ENCODE data around the gene PGBD5.

The PGBD5 gene

DNA sequence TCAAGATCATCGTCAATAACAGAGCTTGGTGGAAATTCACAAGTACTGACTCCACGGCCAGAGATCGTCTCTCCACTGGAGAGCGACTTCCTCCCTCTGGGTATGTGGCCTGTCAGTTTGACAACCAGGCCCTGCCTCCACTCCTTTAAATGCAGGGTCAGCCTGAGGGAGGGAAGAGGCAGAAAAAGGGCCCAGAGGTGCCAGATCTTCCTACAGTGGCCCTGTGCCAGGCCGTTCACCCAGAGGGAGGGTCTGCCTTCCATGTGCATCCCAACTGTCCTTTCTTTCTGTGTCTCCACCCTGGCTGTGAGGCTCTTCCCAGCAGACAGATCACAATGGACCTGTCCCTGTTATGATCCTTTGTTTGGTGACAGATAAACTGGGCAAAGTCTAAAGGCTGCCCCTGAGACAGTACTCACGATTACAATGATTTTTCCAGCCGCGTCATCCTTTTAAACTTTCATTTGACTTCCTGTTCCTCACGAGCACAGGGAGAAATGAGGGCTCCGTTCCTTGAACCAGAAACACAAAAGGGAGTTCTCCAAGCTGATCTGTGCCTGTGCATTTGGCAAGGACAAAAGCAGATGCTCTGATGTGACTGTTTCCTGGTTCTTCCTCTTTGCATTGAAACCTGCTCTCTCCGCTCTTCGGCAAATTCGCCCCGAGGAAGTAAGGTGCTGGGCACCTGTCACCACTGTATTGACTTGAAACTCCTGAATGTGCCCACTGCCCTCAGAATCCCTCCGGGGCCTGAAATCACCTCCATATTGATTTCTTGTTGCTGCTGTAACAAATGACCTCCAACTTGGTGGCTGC is 126.7 kb downstream of the PGBD5 start:
- no peak for DNase-seq

DNA sequence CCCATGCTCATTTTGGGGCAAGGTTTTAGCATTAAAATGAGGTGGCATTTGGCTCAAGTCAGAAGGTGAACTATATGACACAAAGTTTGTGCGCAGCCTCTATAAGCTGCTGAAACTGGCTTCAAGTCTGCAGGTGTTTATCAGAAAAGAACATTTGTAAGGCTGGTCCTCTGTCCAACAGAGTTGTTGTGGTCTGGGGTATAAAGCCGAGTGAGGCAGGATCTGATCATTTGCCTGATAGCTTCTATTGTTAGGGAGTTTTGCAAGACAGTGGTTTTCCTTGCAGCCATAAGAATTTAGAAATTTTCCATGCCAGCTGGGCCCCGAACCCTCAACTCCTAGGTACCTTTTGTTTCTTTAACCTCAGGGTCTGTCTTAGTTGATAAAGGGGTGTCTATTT is 130.8 kb downstream of the PGBD5 start:
- no peak for DNase-seq

DNA sequence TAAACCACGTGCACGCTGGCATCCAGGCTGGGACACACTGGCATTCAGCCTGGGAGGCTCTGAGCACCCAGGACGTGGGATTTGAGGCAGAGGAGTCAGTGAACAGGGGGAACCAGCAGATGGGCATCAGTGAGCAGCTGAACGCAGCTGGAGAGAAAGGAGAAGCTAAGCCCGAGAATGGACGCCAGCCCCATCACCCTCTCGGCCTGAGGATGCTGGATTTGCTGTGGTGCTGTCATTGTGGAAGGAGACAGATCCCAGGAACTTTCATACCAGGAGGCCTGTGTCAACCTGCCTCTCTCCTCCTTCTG is 132.8 kb downstream of the PGBD5 start:
- no peak for DNase-seq

- DNase-seq: peak; percentile 82
These were observed 133.3 kb downstream of the PGBD5 start for GRCh38 chr1:230292689-230293389.

DNA sequence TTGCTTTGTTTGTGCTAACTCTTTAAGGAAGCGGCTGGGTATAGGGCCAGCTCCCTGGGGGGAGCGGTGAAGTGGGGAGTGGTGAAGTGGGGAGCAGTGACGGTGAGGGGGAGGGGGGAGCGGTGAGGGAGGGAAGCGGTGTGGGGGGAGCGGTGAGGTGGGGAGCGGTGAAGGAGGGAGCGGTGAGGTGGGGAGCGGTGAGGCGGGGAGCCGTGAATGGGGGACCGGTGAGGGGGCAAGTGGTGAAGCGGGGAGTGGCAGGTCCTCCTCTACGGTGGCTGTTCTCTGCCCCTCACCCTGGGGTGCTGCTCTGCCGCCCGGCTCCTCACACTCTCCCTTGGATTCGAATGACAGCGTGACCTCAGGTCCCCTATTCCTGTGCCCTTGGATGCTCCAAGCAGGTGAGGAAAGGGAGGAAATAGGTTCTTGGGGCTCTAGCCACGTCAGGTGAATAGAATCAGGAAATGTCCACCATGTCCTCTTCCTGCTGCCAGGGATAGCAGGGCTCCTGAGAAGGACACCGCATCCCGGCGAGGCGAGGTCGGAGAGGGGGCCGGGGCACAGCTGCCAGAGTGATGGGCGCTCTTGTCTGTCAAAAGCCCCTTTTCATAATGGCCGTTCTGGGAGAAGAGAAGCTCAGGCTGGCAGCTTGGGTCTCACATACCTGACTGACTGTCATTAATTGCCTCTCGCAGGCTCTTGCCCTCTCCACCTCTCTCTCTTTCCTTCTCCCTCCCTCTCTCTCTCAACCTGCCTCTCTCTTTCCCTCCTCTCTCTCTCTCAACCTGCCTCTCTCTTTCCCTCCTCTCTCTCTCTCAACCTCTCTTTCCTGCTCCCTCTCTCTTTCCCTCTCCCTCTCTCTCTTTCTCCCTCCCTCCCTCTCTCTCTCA is 134.2 kb downstream of the PGBD5 start:
- peak; percentile 31 for DNase-seq

- DNase-seq: no peak
These were observed 136.8 kb downstream of the PGBD5 start for GRCh38 chr1:230289350-230289644.

DNA sequence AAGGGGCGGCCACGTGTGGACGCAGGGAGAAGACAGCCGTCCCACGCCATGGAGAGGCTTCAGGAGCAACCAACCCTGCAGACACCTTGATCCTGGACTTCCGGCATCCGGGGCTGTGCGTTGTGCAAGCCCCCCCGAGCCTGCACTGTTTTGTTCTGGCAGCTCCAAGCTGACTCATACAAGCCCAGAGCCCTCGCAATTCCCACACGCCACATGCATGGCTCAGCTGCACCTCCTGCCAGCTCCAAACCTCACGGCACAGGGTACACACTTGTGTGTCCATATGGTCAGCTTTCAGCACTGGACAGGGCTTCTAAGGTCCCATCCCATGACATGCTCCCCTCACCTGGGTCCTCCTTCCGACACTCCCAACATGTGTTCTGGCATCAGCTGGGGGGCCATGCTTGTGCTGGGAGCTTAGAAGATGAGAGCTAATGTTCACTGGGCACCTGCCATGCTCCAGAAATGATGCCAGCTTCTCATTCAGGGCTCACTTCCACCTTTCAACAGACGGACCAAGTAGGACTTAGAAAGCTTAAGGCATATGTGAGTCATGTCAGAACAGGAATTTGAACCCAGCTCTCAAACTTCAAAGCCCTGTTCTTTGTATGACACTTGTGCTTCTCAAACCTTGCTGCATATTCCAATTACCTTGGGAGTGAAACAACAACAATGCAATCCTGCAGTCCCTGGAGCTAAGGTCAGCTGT is 137.3 kb downstream of the PGBD5 start:
- DNase-seq: no peak

- DNase-seq: no peak
These were observed 138.3 kb downstream of the PGBD5 start for GRCh38 chr1:230287674-230288315.

- no peak for DNase-seq
These were observed 139.3 kb downstream of the PGBD5 start for GRCh38 chr1:230286890-230287269.

DNA sequence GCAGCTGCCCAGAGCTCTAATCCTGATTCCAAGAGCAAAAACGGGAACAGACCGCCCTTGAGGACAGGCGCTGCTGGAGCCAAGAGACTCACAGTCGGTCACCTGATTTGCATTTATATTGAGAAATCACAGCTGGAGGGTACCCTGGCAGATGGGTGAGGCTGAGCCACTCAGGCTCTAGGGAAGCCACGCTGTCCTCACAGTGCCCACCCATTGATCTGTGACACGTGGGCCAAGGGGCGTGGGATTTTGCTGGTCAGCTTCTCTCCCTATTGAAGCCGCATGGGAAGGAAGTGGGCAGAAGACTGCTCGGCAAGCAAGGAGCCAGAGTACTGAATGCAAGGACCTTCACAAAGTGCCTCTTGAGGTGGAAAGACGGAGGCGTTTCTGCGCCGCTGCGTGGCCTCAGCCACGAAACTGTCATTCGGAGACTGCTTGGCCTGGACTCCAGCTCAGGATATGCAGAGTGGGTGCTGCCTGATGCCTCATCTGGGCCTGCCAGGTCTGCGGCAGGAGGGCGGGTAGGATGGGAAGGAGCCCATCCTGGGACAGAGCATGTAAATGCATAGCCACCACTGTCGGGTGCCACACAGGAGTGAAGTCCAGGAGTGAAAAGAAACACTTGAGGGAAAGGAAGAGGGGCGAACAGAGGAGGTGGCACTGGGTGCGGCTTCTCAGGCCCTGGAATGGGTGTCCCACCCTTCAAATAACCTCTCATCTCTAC is 139.8 kb downstream of the PGBD5 start:
- no peak for DNase-seq

- no peak for DNase-seq
These were observed 140.8 kb downstream of the PGBD5 start for GRCh38 chr1:230285351-230285750.

- DNase-seq: no peak
These were observed 141.2 kb downstream of the PGBD5 start for GRCh38 chr1:230284891-230285290.

DNA sequence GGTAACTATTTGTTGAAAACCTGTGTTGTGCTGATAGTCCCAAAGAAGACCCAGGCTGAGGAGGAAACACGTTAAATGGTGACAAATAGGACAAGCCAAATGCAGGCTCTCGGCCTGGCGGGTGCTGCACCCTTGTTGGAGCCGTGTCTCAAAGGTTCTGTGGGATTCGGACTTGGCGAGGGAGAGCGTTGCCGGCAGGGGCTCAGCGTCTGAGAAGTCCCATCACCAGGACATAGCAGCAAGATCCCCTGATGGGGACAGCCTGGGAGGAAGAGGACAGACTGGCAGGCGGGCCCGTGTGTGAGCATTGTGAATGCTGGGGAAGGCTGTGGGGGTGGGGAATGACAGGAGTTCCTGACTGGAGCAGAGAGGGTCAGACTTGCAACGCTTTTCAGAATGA is 142.5 kb downstream of the PGBD5 start:
- DNase-seq: no peak

DNA sequence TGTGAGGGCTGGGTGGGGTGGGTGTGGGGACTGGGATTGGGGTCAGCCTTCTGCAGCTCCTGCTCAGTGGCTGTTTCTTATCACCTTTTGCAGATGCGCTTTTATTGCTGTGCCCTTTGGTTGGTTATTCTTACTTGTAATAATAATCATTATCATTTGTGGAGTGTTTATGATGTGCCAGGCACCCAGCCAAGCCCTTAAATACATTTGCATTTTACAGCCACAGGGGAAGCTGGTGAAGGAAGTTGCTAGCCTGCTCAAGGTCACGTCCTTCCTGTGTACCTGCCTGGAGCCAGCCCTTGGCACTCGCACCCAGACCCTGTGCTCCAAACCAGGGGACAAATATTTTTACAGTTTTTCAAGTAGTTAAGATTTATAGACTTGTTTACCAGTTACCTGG is 144.0 kb downstream of the PGBD5 start:
- peak; percentile 31 for DNase-seq

GRCh38 chr1:230281556-230281955 is 144.6 kb downstream of the PGBD5 start:
- DNase-seq: no peak

DNA sequence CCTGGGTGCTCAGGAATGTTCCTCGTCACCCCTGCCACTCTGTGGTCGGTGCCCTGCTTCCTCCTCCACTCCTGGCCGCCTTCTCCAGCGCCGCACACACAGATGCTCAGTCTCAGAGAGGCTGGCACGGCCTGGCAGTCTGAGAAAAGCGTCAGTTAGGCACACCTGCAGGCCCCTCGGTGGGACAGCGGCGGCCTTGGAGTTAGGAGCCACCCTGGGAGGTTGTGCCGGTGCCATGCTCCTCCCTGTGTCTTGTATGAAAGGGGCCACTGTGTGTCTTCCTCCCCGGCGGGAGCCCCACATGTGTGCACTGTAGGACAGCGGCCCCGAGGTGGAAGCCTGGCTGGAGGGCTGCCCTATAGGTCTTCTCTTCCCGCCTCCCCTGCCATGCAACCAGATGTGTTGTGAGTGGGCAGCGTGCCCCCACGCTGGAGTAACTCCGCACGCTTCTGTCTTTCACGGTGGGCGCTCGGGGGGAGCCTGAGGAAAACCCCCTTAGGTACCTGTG is 145.2 kb downstream of the PGBD5 start:
- DNase-seq: no peak

GRCh38 chr1:230280054-230280795 is 145.9 kb downstream of the PGBD5 start:
- DNase-seq: no peak

DNA sequence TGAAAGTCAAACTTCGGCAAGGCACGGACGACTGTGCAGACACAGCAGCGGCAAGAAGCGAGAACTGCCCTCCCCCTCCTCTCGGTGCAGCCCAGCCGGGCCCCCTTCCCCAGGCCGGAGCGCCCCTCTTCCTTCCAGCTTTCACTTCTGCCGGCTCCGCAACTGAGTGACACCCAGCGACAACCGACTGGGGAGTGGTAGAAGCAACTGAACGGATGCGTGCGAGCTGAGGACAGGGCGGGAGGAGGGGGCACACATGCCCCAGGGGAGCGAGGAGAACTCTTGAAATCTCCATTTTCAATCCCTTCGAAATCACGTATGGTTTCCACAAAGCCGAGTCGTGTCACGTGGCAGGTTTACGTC is 146.6 kb downstream of the PGBD5 start:
- DNase-seq: no peak

GRCh38 chr1:230278871-230279582 is 147.1 kb downstream of the PGBD5 start:
- DNase-seq: no peak

GRCh38 chr1:230278376-230278775 is 147.8 kb downstream of the PGBD5 start:
- DNase-seq: no peak
